Naive thymus-derived CD8-positive, alpha-beta T cell (primary cell): ENCODE results near the gene TTYH1. TPM values are rescaled to one million over a fixed set of nuclear protein-coding genes. Genes with fewer than 3 reads are reported as not detected.
A peak's percentile ranks its signal among the peaks of the same experiment; 100 is the strongest.

Experiments
- ATAC-seq, 2 donors: fragments of 150-1000 bp; cut with Tn5 transposase in 1 of 2; sonication (Bioruptor Pico), chemical (Tn5 transposase) in 1 of 2; 1 replicate in 1 of 2; 2 replicates in 1 of 2; pipeline ENCODE4 v1.10.0; 2021; ENCODE audit warnings: mild to moderate bottlenecking in 2 of 2, moderate library complexity in 2 of 2
- POLR2A ChIA-PET: fragments of 350-600 bp; sonication (Branson Sonifier 250); formaldehyde crosslinking; loops from one replicate; lab custom pipeline; 2021; ENCODE audit warnings: antibody characterized with exemption; lab: Charles Lee
- DNase-seq, 10 donors: peaks; one replicate each; pipeline versions ENCODE4 v3.0.0 to v3.0.0-alpha.2; 2020 to 2022
- H3K27ac Mint-ChIP-seq, 10 donors: one replicate each; pipeline ENCODE4 v1.8.0; 2020 to 2022; ENCODE audit warnings: mild to moderate bottlenecking in 10 of 10, mixed read lengths in 10 of 10, moderate library complexity in 4 of 10, inconsistent platforms in 1 of 10
- H3K27me3 Mint-ChIP-seq, 5 donors: one replicate each; pipeline ENCODE4 v1.8.0; 2021 to 2022; ENCODE audit warnings: mixed read lengths in 5 of 5
- H3K36me3 Mint-ChIP-seq, 3 donors: one replicate each; pipeline ENCODE4 v1.8.0; 2020 to 2022; ENCODE audit warnings: mixed read lengths in 3 of 3, mild to moderate bottlenecking in 2 of 3, inconsistent platforms in 1 of 3
- H3K4me1 Mint-ChIP-seq, 4 donors: one replicate each; pipeline ENCODE4 v1.8.0; 2021 to 2022; ENCODE audit warnings: mixed read lengths in 4 of 4
- H3K4me3 Mint-ChIP-seq, 10 donors: one replicate each; pipeline ENCODE4 v1.8.0; 2020 to 2022; ENCODE audit warnings: mild to moderate bottlenecking in 10 of 10, mixed read lengths in 10 of 10, moderate library complexity in 6 of 10, inconsistent platforms in 1 of 10
- H3K9me3 Mint-ChIP-seq, 9 donors: one replicate each; pipeline ENCODE4 v1.8.0; 2020 to 2022; ENCODE audit warnings: mixed read lengths in 9 of 9, mild to moderate bottlenecking in 3 of 9, inconsistent platforms in 1 of 9, moderate library complexity in 1 of 9
- polyA plus RNA-seq, 3 donors: library from polyadenylated mRNA; unstranded; fragments of 300-500 nt; fragmentation: Illumina TruSeq; gene quantifications; one replicate each; pipeline ENCODE4 v1.2.3, GENCODE V29; 2021
- total RNA-seq, 8 experiments: library from RNA in 2 of 8; stranded (reverse) in 2 of 8; gene quantifications; one replicate each; pipeline ENCODE4 v1.2.3 and lab custom pipeline; 2021 to 2026

The TTYH1 gene
- total and polyA plus RNA-seq, 5 experiments from 2014 or later = 0.04 to 0.65 TPM; not detected in 3

GRCh38 chr19:54395685-54396084, 19.6 kb upstream of the TTYH1 start:
- H3K4me3 Mint-ChIP-seq = no peak overlapping the region
- DNase-seq = no peak
- H3K27ac Mint-ChIP-seq = no peak overlapping the region
- H3K4me1 Mint-ChIP-seq = peaks cover 7 to 9% (median 7%) of the 10 kb centered on the region in 4 donors
- no peaks in the 10 kb centered on the region for H3K9me3 Mint-ChIP-seq
- peaks cover 0 to 12% (median 6%) of the 10 kb centered on the region in 5 donors for H3K27me3 Mint-ChIP-seq
- no peak for ATAC-seq
- no peaks in the 10 kb centered on the region for H3K36me3 Mint-ChIP-seq
- POLR2A ChIA-PET = no interaction called here

GRCh38 chr19:54399189-54399588, 16.1 kb upstream of the TTYH1 start:
- peaks cover 0 to 9% (median 4%) of the 10 kb centered on the region in 5 donors for H3K27me3 Mint-ChIP-seq
- no peaks in the 10 kb centered on the region for H3K36me3 Mint-ChIP-seq
- H3K9me3 Mint-ChIP-seq = no peaks in the 10 kb centered on the region
- ATAC-seq = no peak
- no peak overlapping the region for H3K4me3 Mint-ChIP-seq
- DNase-seq = no peak
- no peak overlapping the region for H3K27ac Mint-ChIP-seq
- POLR2A ChIA-PET = no interaction called here
- peaks cover 0 to 1% (median under 1%) of the 10 kb centered on the region in 4 donors for H3K4me1 Mint-ChIP-seq

- no peak for DNase-seq
- POLR2A ChIA-PET = no interaction called here
- Mint-ChIP-seq H3K27ac (no peak overlapping the region), H3K27me3 (peaks cover 0 to 9% (median 4%) of the 10 kb centered on the region in 5 donors), H3K9me3 (no peaks in the 10 kb centered on the region), H3K4me1 (peaks cover 0 to 1% (median 0%) of the 10 kb centered on the region in 4 donors), H3K4me3 (no peak overlapping the region), H3K36me3 (no peaks in the 10 kb centered on the region)
- no peak for ATAC-seq
These were observed 14.4 kb upstream of the TTYH1 start for GRCh38 chr19:54400913-54401312.

GRCh38 chr19:54403054-54403453, 12.2 kb upstream of the TTYH1 start:
- POLR2A ChIA-PET = no interaction called here
- peaks cover 0 to 9% (median 0%) of the 10 kb centered on the region in 5 donors for H3K27me3 Mint-ChIP-seq
- ATAC-seq (no peak), DNase-seq (no peak)
- peaks cover 0 to 6% (median 3%) of the 10 kb centered on the region in 9 donors for H3K9me3 Mint-ChIP-seq
- peaks cover 0 to 3% (median 2%) of the 10 kb centered on the region in 4 donors for H3K4me1 Mint-ChIP-seq
- peak overlapping the region in 1 of 10 donors; percentile 76 for H3K27ac Mint-ChIP-seq
- no peaks in the 10 kb centered on the region for H3K36me3 Mint-ChIP-seq
- no peak overlapping the region for H3K4me3 Mint-ChIP-seq

- Mint-ChIP-seq H3K36me3 (no peaks in the 10 kb centered on the region), H3K9me3 (peaks cover 0 to 15% (median 9%) of the 10 kb centered on the region in 9 donors), H3K4me3 (no peak overlapping the region), H3K27ac (no peak overlapping the region), H3K4me1 (peaks cover 0 to 7% (median 4%) of the 10 kb centered on the region in 4 donors), H3K27me3 (peaks cover 0 to 10% (median 0%) of the 10 kb centered on the region in 5 donors)
- POLR2A ChIA-PET = no interaction called here
- DNase-seq (no peak), ATAC-seq (no peak)
These were observed 9.6 kb upstream of the TTYH1 start for GRCh38 chr19:54405628-54406027.

- Mint-ChIP-seq H3K4me1 (peaks cover 0 to 7% (median 4%) of the 10 kb centered on the region in 4 donors), H3K9me3 (peaks cover 0 to 15% (median 9%) of the 10 kb centered on the region in 9 donors), H3K27ac (peak overlapping the region in 8 of 10 donors; percentile 23 to 78 (median 65)), H3K4me3 (no peak overlapping the region), H3K27me3 (peaks cover 0 to 11% (median 4%) of the 10 kb centered on the region in 5 donors), H3K36me3 (no peaks in the 10 kb centered on the region)
- DNase-seq (no peak), ATAC-seq (no peak)
- POLR2A ChIA-PET = interaction anchor here (0.6 to 0.7 kb wide), 2 partner anchors 36 to 1728 kb away, joined by 4 read pairs; no protein-coding TSS in a partner anchor
These were observed 7.5 kb upstream of the TTYH1 start for GRCh38 chr19:54407780-54408179.

- Mint-ChIP-seq H3K4me1 (peaks cover 0 to 7% (median 4%) of the 10 kb centered on the region in 4 donors), H3K4me3 (no peak overlapping the region), H3K27me3 (peaks cover 3 to 17% (median 11%) of the 10 kb centered on the region in 5 donors), H3K9me3 (peaks cover 0 to 15% (median 10%) of the 10 kb centered on the region in 9 donors), H3K27ac (peak overlapping the region in 8 of 10 donors; percentile 43 to 84 (median 68)), H3K36me3 (peaks cover 0 to 5% (median 0%) of the 10 kb centered on the region in 3 donors)
- POLR2A ChIA-PET = interaction anchor here (0.7 kb wide), 1 partner anchor 1727 kb away, joined by 4 read pairs; no protein-coding TSS in a partner anchor
- no peak for ATAC-seq
- DNase-seq = no peak
These were observed 6.7 kb upstream of the TTYH1 start for GRCh38 chr19:54408456-54409026.

- no peak overlapping the region for H3K4me3 Mint-ChIP-seq
- POLR2A ChIA-PET = no interaction called here
- no peak for ATAC-seq
- peak overlapping the region in 2 of 10 donors; percentile 9 to 65 for H3K27ac Mint-ChIP-seq
- H3K36me3 Mint-ChIP-seq = peaks cover 0 to 5% (median 0%) of the 10 kb centered on the region in 3 donors
- peaks cover 6 to 11% (median 8%) of the 10 kb centered on the region in 4 donors for H3K4me1 Mint-ChIP-seq
- DNase-seq = no peak
- peaks cover 9 to 34% (median 25%) of the 10 kb centered on the region in 5 donors for H3K27me3 Mint-ChIP-seq
- H3K9me3 Mint-ChIP-seq = peaks cover 0 to 21% (median 10%) of the 10 kb centered on the region in 9 donors
These were observed 4.2 kb upstream of the TTYH1 start for GRCh38 chr19:54411033-54411432.

GRCh38 chr19:54412877-54413276, 2.4 kb upstream of the TTYH1 start:
- DNase-seq (no peak), ATAC-seq (no peak)
- peaks cover 0 to 20% (median 6%) of the 10 kb centered on the region in 9 donors for H3K9me3 Mint-ChIP-seq
- peak overlapping the region in 1 of 10 donors; percentile 4 for H3K27ac Mint-ChIP-seq
- H3K4me3 Mint-ChIP-seq = no peak overlapping the region
- POLR2A ChIA-PET = no interaction called here
- H3K27me3 Mint-ChIP-seq = peaks cover 18 to 49% (median 36%) of the 10 kb centered on the region in 5 donors
- H3K36me3 Mint-ChIP-seq = peaks cover 0 to 10% (median 0%) of the 10 kb centered on the region in 3 donors
- peaks cover 16 to 19% (median 17%) of the 10 kb centered on the region in 4 donors for H3K4me1 Mint-ChIP-seq

- Mint-ChIP-seq H3K4me1 (peaks cover 17 to 24% (median 21%) of the 10 kb centered on the region in 4 donors), H3K27ac (peak overlapping the region in 1 of 10 donors; percentile 53), H3K4me3 (peak overlapping the region in 1 of 10 donors; percentile 26), H3K36me3 (peaks cover 0 to 10% (median 0%) of the 10 kb centered on the region in 3 donors), H3K9me3 (peaks cover 0 to 12% (median 3%) of the 10 kb centered on the region in 9 donors), H3K27me3 (peaks cover 18 to 53% (median 41%) of the 10 kb centered on the region in 5 donors)
- ATAC-seq = no peak
- POLR2A ChIA-PET = no interaction called here
- DNase-seq = no peak
These were observed 1.1 kb upstream of the TTYH1 start for GRCh38 chr19:54414156-54414555.

- no peak for DNase-seq
- Mint-ChIP-seq H3K36me3 (peaks cover 0 to 10% (median 0%) of the 10 kb centered on the region in 3 donors), H3K27me3 (peaks cover 18 to 54% (median 44%) of the 10 kb centered on the region in 5 donors), H3K27ac (no peak overlapping the region), H3K4me1 (peaks cover 17 to 24% (median 20%) of the 10 kb centered on the region in 4 donors), H3K9me3 (peaks cover 0 to 12% (median 0%) of the 10 kb centered on the region in 9 donors), H3K4me3 (peak overlapping the region in 6 of 10 donors; percentile 5 to 48 (median 24))
- ATAC-seq = no peak
- POLR2A ChIA-PET = interaction anchor here (1.2 kb wide), 1 partner anchor 33 kb away, joined by 4 read pairs; the partner anchor contains the start of gene LENG8
These were observed 823 bp downstream of the TTYH1 start for GRCh38 chr19:54415901-54416673.

GRCh38 chr19:54416695-54417491, 1.6 kb downstream of the TTYH1 start:
- H3K27ac Mint-ChIP-seq = peak overlapping the region in 3 of 10 donors; percentile 0 to 33 (median 19)
- POLR2A ChIA-PET = no interaction called here
- peaks cover 17 to 24% (median 20%) of the 10 kb centered on the region in 4 donors for H3K4me1 Mint-ChIP-seq
- H3K9me3 Mint-ChIP-seq = peaks cover 0 to 12% (median 0%) of the 10 kb centered on the region in 9 donors
- DNase-seq (no peak), ATAC-seq (no peak)
- peak overlapping the region in 5 of 10 donors; percentile 1 to 58 (median 16) for H3K4me3 Mint-ChIP-seq
- peaks cover 0 to 10% (median 0%) of the 10 kb centered on the region in 3 donors for H3K36me3 Mint-ChIP-seq
- peaks cover 18 to 55% (median 42%) of the 10 kb centered on the region in 5 donors for H3K27me3 Mint-ChIP-seq
